Adrenal gland (tissue), 12 donors: ENCODE measurements around the gene ZBTB7C. TPM values are rescaled to one million over a fixed set of nuclear protein-coding genes. Genes with fewer than 3 reads are reported as not detected.

Experiments
- DNase-seq, 7 donors: peaks; one replicate each; pipeline ENCODE4 v3.0.0-alpha.2; 2019 to 2020
- H3K27ac ChIP-seq, 5 donors: fragments of 200-600 bp; sonication (generic) in 4 of 5; 1 replicate in 3 of 5; 2 replicates in 2 of 5; pipeline versions ENCODE4 v1.5.1 to v1.8.0; 2016 to 2020; ENCODE audit warnings: mild to moderate bottlenecking in 1 of 5
- H3K27me3 ChIP-seq: fragments of 200-600 bp; 2 replicates; pipeline ENCODE4 v1.8.0; 2021
- H3K36me3 ChIP-seq, 2 donors: fragments of 200-600 bp; replicated peaks in 1 of 2; 1 replicate in 1 of 2; 2 replicates in 1 of 2; pipeline versions ENCODE4 v1.5.1 to v1.8.0; 2018 to 2022
- H3K4me1 ChIP-seq, 2 donors: fragments of 200-600 bp; replicated peaks in 1 of 2; 1 replicate in 1 of 2; 2 replicates in 1 of 2; pipeline versions ENCODE4 v1.5.1 to v1.8.0; 2018 to 2021
- H3K4me3 ChIP-seq, 4 donors: fragments of 200-600 bp; sonication (generic) in 3 of 4; one replicate each; pipeline ENCODE4 v1.5.1; 2016 to 2018
- H3K9me3 ChIP-seq, 3 donors: fragments of 200-600 bp; sonication (generic) in 1 of 3; replicated peaks in 1 of 3; 1 replicate in 2 of 3; 2 replicates in 1 of 3; pipeline versions ENCODE4 v1.5.1 to v1.8.0; 2016 to 2021
- CTCF ChIP-seq, 6 experiments: fragments of 450-650 bp in 4 of 6; fragments of 200-600 bp in 2 of 6; sonication (generic) in 1 of 6; IDR thresholded peaks; 1 replicate in 5 of 6; 2 replicates in 1 of 6; pipeline versions ENCODE4 v1.5.1 to v1.8.0; 2016 to 2021; ENCODE audit warnings: antibody characterized with exemption in 6 of 6, mild to moderate bottlenecking in 2 of 6, moderate library complexity in 1 of 6
- POLR2A ChIP-seq, 2 donors: fragments of 450-650 bp; IDR thresholded peaks; one replicate each; pipeline ENCODE4 v1.6.1; 2017; ENCODE audit warnings: antibody characterized with exemption in 2 of 2, mild to moderate bottlenecking in 2 of 2, moderate library complexity in 1 of 2
- WGBS, 4 donors: extraction: QIAGEN DNeasy Blood & Tissue Kit in 2 of 4; methylation state at CpG; one replicate each; pipeline versions ENCODE4 v1.1.5 to v1.1.7; 2013 to 2017; 5-methylcytosine and 5-hydroxymethylcytosine counted together
- intact Hi-C, 2 donors: fragments of 100-400 bp; cut with DNase I; formaldehyde crosslinking; loops; one replicate each; pipeline versions ENCODE4 v1.14.1 to v1.15.0; 2022 to 2023
- polyA plus RNA-seq, 3 donors: library from polyadenylated mRNA; stranded (reverse); fragments of 200-250 nt in 2 of 3; fragments of 350-450 nt in 1 of 3; fragmentation: Illumina TruSeq in 1 of 3; extraction: RNeasy Lipid Tissue Mini Kit (QIAGEN cat#74804) in 1 of 3; gene quantifications; one replicate each; pipeline ENCODE4 v1.2.3, GENCODE V29; 2013 to 2014
- total RNA-seq, 9 donors: library from RNA; depleted of rRNA in 4 of 9; stranded (reverse); fragments of >200 nt in 4 of 9; fragments of 120-200 nt in 1 of 9; fragmentation: NEBNext Ultra II Directional in 1 of 9; extraction: Animal tissue kit (Norgen Biotek cat#: 25700) in 1 of 9; gene quantifications; one replicate each; pipeline versions ENCODE4 v1.1.0 to v1.2.4, GENCODE V29; 2013 to 2023
- donor health status: healthy with polysubstance abuse.
- donor health status: Bipolar disorder and iron deficiency.
- donor health status: DM: yes; HTN: yes; CAD: no.
- donor health status: DM: no; HTN: no; CAD: no.
- donor health status: DM: no; HTN: no; CAD: no.
- donor health status: DM: yes; HTN: yes; CAD: no.

ZBTB7C gene
- total and polyA plus RNA-seq, 12 donors = 5.2 to 42.8 (median 26.8) TPM

GRCh38 chr18:48326901-48327675 is 82.1 kb downstream of the ZBTB7C start:
- Histone ChIP-seq H3K36me3 (no peaks in the 10 kb centered on the region), H3K4me1 (peaks cover 4 to 19% of the 10 kb centered on the region in 2 donors), H3K27ac (peak overlapping the region in 3 of 5 donors; percentile 50 to 77 (median 65)), H3K27me3 (no peaks in the 10 kb centered on the region), H3K4me3 (no peak overlapping the region), H3K9me3 (no peaks in the 10 kb centered on the region)
- peak; percentile 62 to 83 (median 67) for DNase-seq
- 67 to 75% (median 69%) methylated on average over 10 to 11 of the region's 11 CpGs for WGBS, 4 donors
- intact Hi-C loops = no loop called here
- TF ChIP-seq CTCF (IDR thresholded peaks at IDR 0.05) (no peak), POLR2A (IDR thresholded peaks at IDR 0.05) (peak in 1 of 2 donors; percentile 13)

DNA sequence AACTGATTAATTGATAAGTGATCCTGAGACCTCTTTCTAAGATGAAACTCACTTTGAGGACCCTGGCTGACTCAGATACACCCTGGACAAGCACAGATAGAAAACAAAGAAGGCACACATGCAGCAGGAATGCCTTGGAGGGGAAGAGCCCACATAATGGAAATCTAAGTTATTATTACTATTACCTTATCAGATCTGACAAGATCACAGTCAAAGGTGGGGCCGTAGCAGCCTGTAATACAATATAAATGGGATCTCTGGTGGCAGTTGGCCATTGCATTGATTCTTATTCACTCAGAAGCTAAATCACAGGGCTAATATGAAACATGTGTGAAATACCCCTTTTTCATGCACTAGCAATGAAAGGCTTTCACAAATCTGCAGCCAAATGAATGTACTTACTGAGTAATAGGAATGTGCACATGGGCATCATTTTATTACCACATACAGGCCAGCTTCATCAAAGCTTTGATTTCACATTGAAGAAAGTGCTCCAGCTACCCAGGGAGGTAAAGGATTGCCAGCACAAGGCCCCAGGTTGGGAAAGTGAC is 84.0 kb downstream of the ZBTB7C start:
- Histone ChIP-seq H3K27ac (no peak overlapping the region), H3K27me3 (no peaks in the 10 kb centered on the region)

GRCh38 chr18:48324651-48325050 is 84.5 kb downstream of the ZBTB7C start:
- no peak overlapping the region for H3K27ac ChIP-seq
- intact Hi-C loops = no loop called here
- no peak for TF ChIP-seq POLR2A (IDR thresholded peaks at IDR 0.05)
- no peak for TF ChIP-seq CTCF (IDR thresholded peaks at IDR 0.05)
- no peaks in the 10 kb centered on the region for H3K36me3 ChIP-seq
- no peaks in the 10 kb centered on the region for H3K9me3 ChIP-seq
- no peak overlapping the region for H3K4me3 ChIP-seq
- peaks cover 8 to 20% of the 10 kb centered on the region in 2 donors for H3K4me1 ChIP-seq
- no peaks in the 10 kb centered on the region for H3K27me3 ChIP-seq
- 91 to 96% (median 93%) methylated on average over 9 of the region's 9 CpGs for WGBS, 4 donors
- DNase-seq = no peak

More for the DNA sequence above, 84.0 kb downstream of the ZBTB7C start:
- WGBS, 4 donors = 85 to 95% (median 90%) methylated on average over 1 of the region's 1 CpG
- no peaks in the 10 kb centered on the region for H3K36me3 ChIP-seq
- intact Hi-C loops = no loop called here
- no peak for DNase-seq
- no peak overlapping the region for H3K4me3 ChIP-seq
- H3K9me3 ChIP-seq = no peaks in the 10 kb centered on the region
- TF ChIP-seq POLR2A (IDR thresholded peaks at IDR 0.05) (no peak), CTCF (IDR thresholded peaks at IDR 0.05) (no peak)
- peaks cover 4 to 19% of the 10 kb centered on the region in 2 donors for H3K4me1 ChIP-seq

GRCh38 chr18:48323151-48323550 is 86.0 kb downstream of the ZBTB7C start:
- Histone ChIP-seq H3K9me3 (no peaks in the 10 kb centered on the region), H3K36me3 (no peaks in the 10 kb centered on the region), H3K4me1 (peaks cover 13 to 26% of the 10 kb centered on the region in 2 donors), H3K27ac (no peak overlapping the region), H3K27me3 (no peaks in the 10 kb centered on the region), H3K4me3 (no peak overlapping the region)
- intact Hi-C loops = no loop called here
- 74 to 98% (median 87%) methylated on average over 2 of the region's 2 CpGs for WGBS, 4 donors
- TF ChIP-seq CTCF (IDR thresholded peaks at IDR 0.05) = no peak
- no peak for TF ChIP-seq POLR2A (IDR thresholded peaks at IDR 0.05)
- DNase-seq = no peak
